ENCODE data around the gene PMIS2.
A peak's percentile ranks its signal among the peaks of the same experiment; 100 is the strongest.
"Not testable (repeated sequence)": the region's sequence is repeated elsewhere in the genome, so short reads cannot be mapped to it uniquely, and the experiment has no call there.

PMIS2 gene

GRCh38 chr19:35595928-35596327, 10.0 kb downstream of the PMIS2 start:
- DNase-seq = no peak

GRCh38 chr19:35596366-35596999, 10.5 kb downstream of the PMIS2 start:
- peak; percentile 15 for DNase-seq

- DNase-seq = no peak
Measured at GRCh38 chr19:35601971-35602370, 16.0 kb downstream of the PMIS2 start.

GRCh38 chr19:35604436-35604835, 18.5 kb downstream of the PMIS2 start:
- not testable (repeated sequence) for DNase-seq

GRCh38 chr19:35607170-35607569, 21.2 kb downstream of the PMIS2 start:
- DNase-seq = not testable (repeated sequence)

DNA sequence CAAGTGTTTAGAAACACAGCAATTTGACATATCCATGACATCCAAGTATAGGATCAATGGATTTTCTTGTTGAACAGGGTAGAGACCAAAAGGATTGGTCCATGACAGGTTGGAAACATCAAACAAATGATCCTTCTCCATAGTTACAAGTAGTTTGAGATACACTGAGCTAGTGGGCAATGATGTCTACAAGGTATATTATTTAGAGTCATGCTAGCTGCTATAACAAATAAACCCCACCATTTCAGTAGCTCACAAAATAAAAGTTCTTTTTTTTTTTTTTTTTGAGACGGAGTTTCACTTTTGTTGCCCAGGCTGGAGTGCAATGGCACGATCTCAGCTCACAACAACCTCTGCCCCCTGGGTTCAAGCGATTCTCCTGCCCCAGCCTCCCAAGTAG, 21.7 kb downstream of the PMIS2 start:
- DNase-seq = no peak

DNA sequence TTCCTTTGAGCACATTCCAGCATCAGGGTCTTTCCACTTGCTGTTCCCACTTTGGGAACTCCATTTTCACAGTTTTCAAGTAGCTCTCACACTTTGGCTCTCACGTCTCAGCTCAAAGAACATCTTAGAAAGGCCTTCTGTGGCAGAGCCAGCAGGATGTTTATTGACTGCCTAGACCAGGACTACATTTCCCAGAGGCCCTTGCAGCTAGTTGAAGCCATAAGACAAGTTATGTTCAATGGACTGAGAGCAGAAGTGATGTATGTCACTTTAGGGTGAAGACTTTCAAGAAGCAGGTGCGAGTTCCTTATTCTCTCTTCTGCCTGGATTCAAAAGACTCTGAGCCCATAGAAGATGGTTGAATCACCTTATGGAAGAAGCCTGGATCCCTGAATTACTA, 22.3 kb downstream of the PMIS2 start:
- no peak for DNase-seq

- DNase-seq = peak; percentile 39
Measured at GRCh38 chr19:35609851-35610353, 23.9 kb downstream of the PMIS2 start.

- no peak for DNase-seq
Measured at GRCh38 chr19:35612224-35612558, 26.2 kb downstream of the PMIS2 start.

GRCh38 chr19:35612559-35613321, 26.8 kb downstream of the PMIS2 start, which contains the start of gene HAUS5:
TSS of gene HAUS5 (plus strand) at chr19:35612735. CDS start at chr19:35612795, 60 bp downstream.
- peak; percentile 92 for DNase-seq

DNA sequence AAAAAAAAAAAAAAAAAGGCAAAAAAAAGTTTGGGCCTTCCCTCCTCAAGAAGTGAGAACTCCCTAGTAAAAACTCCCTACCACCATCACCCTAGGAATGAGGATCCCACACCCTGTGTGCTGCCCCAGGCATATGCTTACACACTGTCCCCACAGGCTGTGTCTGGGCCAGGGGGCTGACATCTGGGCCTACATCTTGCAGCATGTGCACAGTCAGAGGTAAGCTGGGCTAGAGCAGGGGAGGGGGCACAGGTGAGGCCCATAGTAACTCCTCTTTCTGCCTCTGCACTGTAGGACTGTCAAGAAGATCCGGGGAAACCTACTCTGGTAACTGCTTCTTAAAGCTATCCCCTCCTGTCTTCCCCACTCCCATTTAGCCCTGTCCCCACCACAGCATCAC, 27.6 kb downstream of the PMIS2 start:
- no peak for DNase-seq

DNA sequence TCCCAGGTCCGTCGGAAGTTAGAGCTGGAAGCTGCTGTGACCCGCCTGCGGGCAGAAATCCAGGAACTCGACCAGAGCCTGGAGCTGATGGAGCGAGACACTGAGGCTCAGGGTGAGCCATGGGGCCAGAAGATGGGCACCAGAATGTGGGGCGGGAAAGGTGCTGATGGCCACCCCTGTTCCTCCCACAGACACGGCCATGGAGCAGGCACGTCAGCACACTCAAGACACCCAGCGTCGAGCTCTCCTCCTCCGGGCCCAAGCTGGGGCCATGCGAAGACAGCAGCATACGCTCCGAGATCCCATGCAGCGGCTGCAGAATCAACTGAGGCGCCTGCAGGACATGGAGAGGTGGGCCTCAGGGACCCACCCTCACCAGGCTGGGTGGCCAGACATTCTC, 29.1 kb downstream of the PMIS2 start:
- no peak for DNase-seq

- no peak for DNase-seq
Measured at GRCh38 chr19:35618857-35619256, 32.9 kb downstream of the PMIS2 start.

DNA sequence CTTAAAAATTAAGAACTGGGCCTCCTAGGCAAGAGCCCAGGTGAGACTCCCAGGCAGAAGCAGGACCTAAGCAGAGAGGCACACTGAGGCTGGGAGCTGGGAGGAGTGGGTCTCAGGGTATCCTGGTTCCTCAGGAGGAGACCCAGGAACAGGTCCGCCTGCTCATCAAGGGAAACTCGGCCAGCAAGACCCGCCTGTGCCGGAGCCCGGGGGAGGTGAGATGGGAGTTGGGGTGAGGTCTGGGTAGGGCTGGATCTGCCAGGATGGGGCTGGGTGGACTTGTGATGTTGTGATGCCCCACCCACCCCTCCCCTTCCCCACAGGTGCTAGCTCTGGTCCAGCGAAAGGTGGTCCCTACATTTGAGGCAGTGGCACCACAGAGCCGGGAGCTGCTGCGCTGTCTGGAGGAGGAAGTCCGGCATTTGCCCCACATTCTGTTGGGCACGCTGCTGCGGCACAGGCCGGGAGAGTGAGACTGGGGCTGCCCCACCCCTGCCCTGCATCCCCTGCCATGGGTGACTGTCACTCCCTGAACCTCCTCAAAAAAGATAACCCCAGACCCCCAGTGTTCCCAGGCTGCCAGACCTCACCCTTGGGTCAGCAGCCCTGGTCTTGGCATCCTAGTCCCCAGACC, 33.4 kb downstream of the PMIS2 start:
- DNase-seq = no peak

DNA sequence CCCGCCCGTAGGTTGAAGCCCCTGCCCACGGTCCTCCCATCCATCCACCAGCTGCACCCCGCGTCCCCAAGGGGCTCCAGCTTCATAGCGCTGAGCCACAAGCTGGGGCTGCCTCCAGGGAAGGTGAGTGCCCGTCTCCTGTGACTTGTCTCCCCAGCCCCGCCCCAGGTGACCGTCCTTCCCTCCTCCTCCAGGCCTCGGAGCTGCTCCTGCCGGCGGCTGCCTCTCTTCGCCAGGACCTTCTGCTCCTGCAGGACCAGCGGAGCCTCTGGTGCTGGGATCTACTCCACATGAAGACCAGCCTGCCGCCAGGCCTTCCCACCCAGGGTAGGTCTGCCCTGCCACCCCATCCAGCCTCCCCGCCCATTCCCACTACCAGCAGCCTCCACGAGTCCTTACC, 34.0 kb downstream of the PMIS2 start:
- no peak for DNase-seq

GRCh38 chr19:35621708-35622107, 35.7 kb downstream of the PMIS2 start:
- no peak for DNase-seq

DNA sequence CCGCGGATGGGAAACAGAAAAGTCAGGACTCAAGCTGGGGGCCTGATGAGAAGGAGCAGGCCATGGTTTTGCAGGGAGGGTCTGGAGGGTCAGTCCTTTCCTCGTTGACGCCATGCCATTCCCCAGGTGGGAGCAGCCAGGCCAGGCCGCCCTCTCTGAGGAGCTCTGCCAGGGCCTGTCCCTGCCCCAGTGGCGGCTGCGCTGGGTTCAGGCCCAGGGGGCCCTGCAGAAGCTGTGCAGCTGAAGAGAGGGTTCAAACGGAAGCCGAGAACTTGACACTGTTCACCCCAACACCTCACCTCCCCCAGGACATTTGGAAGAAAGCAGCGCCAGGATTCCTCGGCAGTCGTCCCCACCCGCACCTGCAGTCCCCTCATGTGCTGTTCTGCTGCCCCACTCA, 36.8 kb downstream of the PMIS2 start:
- DNase-seq = no peak

GRCh38 chr19:35623327-35624010, 37.5 kb downstream of the PMIS2 start:
- DNase-seq = no peak

DNA sequence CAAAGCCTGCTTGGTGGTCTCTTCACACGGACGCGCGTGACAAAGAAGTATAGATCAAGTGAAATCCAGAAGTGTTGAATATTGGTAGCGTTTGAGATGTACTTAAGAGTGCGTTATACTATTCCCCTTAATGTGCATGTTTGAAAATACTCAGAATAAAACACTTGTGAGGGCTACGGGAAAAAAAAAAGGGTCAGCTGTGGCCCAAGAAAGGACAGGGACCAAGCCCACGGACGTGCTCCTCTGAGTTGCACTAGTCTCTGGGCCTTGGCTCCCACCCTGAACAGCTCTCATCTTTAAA, 42.2 kb downstream of the PMIS2 start:
- no peak for DNase-seq

GRCh38 chr19:35628565-35629331, 42.8 kb downstream of the PMIS2 start, which contains the start of gene RBM42:
TSS of gene RBM42 (plus strand) at chr19:35629036. CDS start at chr19:35629154, 118 bp downstream.
- peak; percentile 94 for DNase-seq

DNA sequence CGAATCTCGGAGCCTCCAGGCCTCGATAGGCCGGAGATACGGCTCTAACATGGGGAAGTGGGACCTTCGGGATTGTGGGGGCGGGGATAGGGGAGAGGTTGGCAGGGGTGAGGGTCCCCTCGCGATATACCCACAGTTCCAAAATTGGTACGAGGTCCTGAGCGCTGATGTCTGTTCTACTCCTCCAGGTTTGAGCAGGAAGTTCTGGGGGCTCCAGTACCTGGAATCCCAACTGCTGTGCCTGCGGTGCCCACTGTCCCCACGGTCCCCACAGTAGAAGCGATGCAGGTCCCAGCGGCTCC, 43.3 kb downstream of the PMIS2 start:
- no peak for DNase-seq

DNA sequence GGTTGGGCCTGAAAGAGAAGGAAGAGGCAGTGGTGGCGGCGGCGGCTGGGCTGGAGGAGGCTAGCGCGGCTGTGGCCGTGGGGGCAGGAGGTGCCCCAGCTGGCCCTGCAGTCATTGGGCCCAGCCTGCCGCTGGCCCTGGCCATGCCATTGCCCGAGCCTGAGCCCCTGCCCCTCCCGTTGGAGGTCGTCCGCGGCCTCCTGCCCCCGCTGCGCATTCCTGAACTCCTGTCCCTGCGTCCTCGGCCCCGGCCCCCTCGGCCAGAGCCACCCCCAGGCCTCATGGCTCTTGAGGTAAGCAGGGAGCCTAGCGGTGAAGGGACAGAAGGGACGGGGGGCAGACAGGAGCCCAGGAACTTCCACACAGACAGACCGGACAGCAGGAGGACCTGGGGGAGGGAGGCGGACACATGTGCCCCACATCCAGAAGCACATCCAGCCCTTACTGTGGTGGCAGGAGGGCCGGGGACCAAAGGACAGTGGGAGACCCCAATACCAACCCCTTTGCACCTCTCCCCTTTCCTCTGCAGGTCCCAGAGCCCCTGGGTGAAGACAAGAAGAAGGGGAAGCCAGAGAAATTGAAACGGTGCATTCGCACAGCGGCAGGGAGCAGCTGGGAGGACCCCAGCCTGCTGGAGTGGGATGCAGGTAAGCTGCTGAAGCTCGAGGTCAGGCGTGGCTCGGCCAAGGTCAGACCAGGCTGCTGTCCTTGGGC, 47.9 kb downstream of the PMIS2 start:
- DNase-seq = no peak
